GM18951 (cell line): ENCODE measurements around the gene TAF11.
"Not testable (repeated sequence)": the region's sequence is repeated elsewhere in the genome, so short reads cannot be mapped to it uniquely, and the experiment has no call there.

ENCODE experiments used
- POLR2A ChIP-seq: IDR thresholded peaks from 4 replicates; pipeline ENCODE4 v1.6.1; 2011; ENCODE audit warnings: mild to moderate bottlenecking; ENCODE audit not compliant: insufficient read length, insufficient read depth; ENCODE audit errors: extremely low read depth
- in situ Hi-C: fragments of 300-500 bp; cut with MboI; formaldehyde crosslinking; loops from one replicate; pipeline ENCODE4 v1.12.0; 2022; ENCODE audit warnings: low sequenced_read_pairs, mixed read lengths, inconsistent platforms; ENCODE audit not compliant: unreplicated experiment

Gene TAF11

DNA sequence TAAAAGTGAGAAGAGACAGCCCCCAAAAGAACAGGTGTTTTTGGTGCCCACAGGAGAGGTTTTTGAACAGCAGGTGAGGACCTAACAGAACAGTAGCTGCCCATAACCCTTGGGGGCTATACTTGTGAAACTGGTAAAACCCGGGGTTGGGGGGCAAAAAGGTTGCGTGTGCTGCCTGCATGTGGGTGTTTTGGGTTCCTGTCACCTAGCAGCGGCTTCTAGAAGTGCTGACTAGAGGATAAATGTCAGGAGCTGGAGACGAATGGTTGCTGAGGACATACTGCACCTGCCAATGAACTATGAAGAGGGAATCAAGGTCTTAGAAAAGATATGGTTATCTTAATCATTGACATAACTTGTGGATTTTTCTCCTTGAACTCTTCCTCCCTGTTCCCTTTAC, 16.0 kb downstream of the TAF11 start:
- TF ChIP-seq POLR2A, result no peak
- in situ Hi-C loops, result no loop called here

GRCh38 chr6:34867484-34867883, 20.4 kb downstream of the TAF11 start:
- in situ Hi-C loops, result no loop called here
- TF ChIP-seq POLR2A, result no peak

GRCh38 chr6:34866509-34866908, 21.3 kb downstream of the TAF11 start:
- in situ Hi-C loops, result no loop called here
- TF ChIP-seq POLR2A, result no peak

- in situ Hi-C loops, result no loop called here
- TF ChIP-seq POLR2A, result no peak
Observed at GRCh38 chr6:34865107-34865506, 22.7 kb downstream of the TAF11 start.

DNA sequence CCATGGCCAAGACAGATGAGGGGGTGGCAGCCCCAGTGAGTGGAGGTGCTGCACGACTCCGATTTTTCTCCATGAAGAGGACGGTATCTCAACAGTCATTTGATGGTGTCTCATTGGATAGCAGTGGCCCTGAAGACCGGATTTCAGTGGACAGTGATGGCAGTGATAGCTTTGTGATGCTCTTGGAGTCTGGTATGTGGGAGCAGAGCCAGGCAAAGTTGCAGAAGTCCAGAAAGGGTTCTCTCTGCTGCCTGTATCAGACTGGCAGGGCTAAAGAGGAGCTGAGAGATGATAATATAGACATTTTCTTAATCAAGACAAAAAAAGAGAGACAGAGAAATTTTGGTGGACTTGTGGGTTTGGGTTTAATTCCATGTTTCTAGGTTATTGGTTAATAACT, 23.8 kb downstream of the TAF11 start:
- in situ Hi-C loops, result no loop called here
- TF ChIP-seq POLR2A, result no peak

- TF ChIP-seq POLR2A, result no peak
- in situ Hi-C loops, result no loop called here
Observed at GRCh38 chr6:34860776-34861175, 27.1 kb downstream of the TAF11 start.

DNA sequence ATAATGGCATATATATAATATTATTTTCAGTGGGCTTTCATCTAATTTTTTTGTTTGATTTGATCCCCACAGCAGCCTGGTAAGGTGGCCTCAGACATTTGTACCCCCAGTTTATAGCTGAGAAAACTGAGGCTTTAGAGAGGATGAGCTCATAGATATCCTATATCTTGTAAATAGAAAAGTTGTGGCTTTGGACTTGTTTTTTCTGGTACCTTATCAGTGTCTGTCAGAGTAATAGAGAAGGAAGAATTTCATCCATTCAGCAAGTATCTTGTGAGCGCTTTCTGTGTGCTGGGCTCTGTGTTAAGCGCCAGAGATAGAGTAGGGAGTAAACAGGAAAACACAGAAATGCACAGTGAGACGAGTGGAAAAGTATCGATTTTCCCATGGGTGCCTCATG, 27.9 kb downstream of the TAF11 start:
- in situ Hi-C loops, result no loop called here

GRCh38 chr6:34858681-34859080, 29.2 kb downstream of the TAF11 start:
- TF ChIP-seq POLR2A, result no peak
- in situ Hi-C loops, result no loop called here

More for the DNA sequence above, 27.9 kb downstream of the TAF11 start:
- TF ChIP-seq POLR2A, result no peak

DNA sequence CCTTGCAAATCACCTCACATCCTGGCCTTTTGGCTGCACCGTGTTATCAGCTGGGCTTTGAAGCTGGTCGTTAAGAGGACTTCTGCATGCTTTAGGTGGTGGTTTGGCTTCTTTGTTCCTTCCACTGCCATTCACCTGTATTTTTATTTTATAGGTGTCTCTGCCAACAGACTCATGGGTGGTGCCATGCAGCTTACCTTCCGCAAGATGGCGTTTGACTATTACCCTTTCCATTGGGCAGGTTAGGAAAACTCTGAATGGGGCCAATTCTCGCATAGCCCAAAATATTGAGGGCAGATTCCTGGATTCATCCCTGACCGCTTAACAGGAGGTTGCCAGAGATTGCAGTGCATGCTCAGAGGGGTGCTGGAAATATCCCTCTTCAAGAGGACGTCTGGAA, 32.4 kb downstream of the TAF11 start:
- in situ Hi-C loops, result no loop called here
- no peak for TF ChIP-seq POLR2A

- in situ Hi-C loops, result no loop called here
- no peak for TF ChIP-seq POLR2A
Observed at GRCh38 chr6:34852406-34853085, 35.3 kb downstream of the TAF11 start.

GRCh38 chr6:34851361-34851760, 36.5 kb downstream of the TAF11 start:
- TF ChIP-seq POLR2A, result no peak
- in situ Hi-C loops, result no loop called here

- in situ Hi-C loops, result not testable (repeated sequence)
Observed at GRCh38 chr6:34849066-34849465, 38.8 kb downstream of the TAF11 start.

DNA sequence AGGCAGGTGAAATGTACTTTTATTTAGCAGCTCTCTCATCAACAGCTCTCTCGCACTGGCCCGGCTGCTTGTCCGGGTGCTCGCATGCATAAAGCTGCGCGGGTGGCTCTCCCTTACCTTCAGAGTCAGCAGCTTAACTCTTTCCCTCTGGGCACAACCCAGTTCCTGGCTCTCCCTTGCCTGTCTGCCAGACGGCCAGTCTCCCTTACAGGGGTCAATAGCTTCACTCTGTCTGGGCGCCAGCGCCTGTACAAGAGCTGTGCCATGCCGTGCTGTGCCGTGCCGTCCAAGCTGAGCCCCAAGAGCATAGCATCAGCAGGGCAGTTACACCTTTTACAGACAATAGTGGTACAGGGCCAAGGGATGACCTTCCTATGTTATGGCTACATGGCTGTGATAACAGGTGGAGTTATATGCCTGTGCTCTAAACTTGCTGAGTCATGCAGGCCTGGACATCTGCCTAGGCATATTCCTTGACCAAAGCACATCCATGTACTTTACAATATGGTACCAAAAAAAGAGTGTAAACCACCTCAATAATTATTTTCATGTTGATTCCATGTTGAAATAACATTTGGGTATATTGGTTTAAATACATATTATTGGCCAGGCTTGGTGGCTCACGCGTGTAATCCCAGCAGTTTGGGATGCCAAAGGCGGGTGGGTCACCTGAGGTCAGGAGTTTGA, 48.0 kb downstream of the TAF11 start:
- in situ Hi-C loops, result no loop called here
- TF ChIP-seq POLR2A, result no peak

GRCh38 chr6:34837528-34837927, 50.3 kb downstream of the TAF11 start:
- in situ Hi-C loops, result no loop called here
- no peak for TF ChIP-seq POLR2A
